ENCODE results near the gene FKBP11. TPM values are rescaled to one million over a fixed set of nuclear protein-coding genes. Genes with fewer than 3 reads are reported as not detected.

The FKBP11 gene
- total RNA-seq, 1 experiment from 2014 or later, result 18.5 TPM

GRCh38 chr12:48889679-48890078, 35.6 kb downstream of the FKBP11 start:
- H3K9me3 ChIP-seq (ENCODE audit: control insufficient read depth in 1 of 2, insufficient read depth in 1 of 2, low read depth in 1 of 2, low read length in 2 of 2), result no peaks in the 10 kb centered on the region
- no peak overlapping the region for H3K4me3 ChIP-seq (replicated peaks in 1 of 2; ENCODE audit: low read depth in 1 of 2, low read length in 2 of 2)
- TF ChIP-seq SIN3A (IDR thresholded peaks at IDR 0.05; ENCODE audit: low read depth) (no peak), POLR2AphosphoS5 (IDR thresholded peaks at IDR 0.05; ENCODE audit: low read depth, low read length) (no peak), JUND (IDR thresholded peaks at IDR 0.05) (no peak), SP1 (IDR thresholded peaks at IDR 0.05; ENCODE audit: low read depth) (no peak), ZNF274 (IDR thresholded peaks at IDR 0.05; ENCODE audit: low read depth, low read length) (no peak), ELF1 (IDR thresholded peaks at IDR 0.05; ENCODE audit: borderline replicate concordance, low read depth) (no peak), CTCF (IDR thresholded peaks at IDR 0.05 in 2 of 3, conservative IDR thresholded peaks at IDR 0.05 in 1 of 3; ENCODE audit: borderline replicate concordance in 1 of 3, insufficient read depth in 1 of 3, low read depth in 2 of 3, low read length in 2 of 3) (no peak), EZH2phosphoT487 (IDR thresholded peaks at IDR 0.05; ENCODE audit: borderline replicate concordance) (no peak), MAX (IDR thresholded peaks at IDR 0.05) (no peak), EZH2 (IDR thresholded peaks at IDR 0.05) (no peak), CEBPB (IDR thresholded peaks at IDR 0.05; ENCODE audit: low read depth) (no peak), EGR1 (IDR thresholded peaks at IDR 0.05; ENCODE audit: low read depth) (no peak), ZFX (IDR thresholded peaks at IDR 0.05) (no peak), CBX3 (IDR thresholded peaks at IDR 0.05; ENCODE audit: low read depth) (no peak)

More at GRCh38 chr12:48889679-48890078, 35.6 kb downstream of the FKBP11 start:
- ChIA-PET POLR2A (interaction anchor here (1.1 to 1.4 kb wide), 2 partner anchors 24 to 68 kb away, joined by 3 to 5 read pairs; partner anchors contain the start of genes ARF3 and RND1), CTCF (interaction anchor here (0.9 to 3.6 kb wide), 8 partner anchors 11 to 99 kb away, joined by 3 to 80 read pairs (median 6); partner anchors contain the start of gene DDX23), RAD21 (ENCODE audit: low non-redundant PET in 1 of 2, low total read pairs in 2 of 2, uncharacterized antibody in 2 of 2, unreplicated experiment in 2 of 2) (interaction anchor here (2.3 to 2.8 kb wide), 2 partner anchors 36 to 37 kb away, joined by 11 to 24 read pairs; partner anchors contain the start of gene DDX23 (in 1 of the 2))
- Histone ChIP-seq H3K9me2 (ENCODE audit: insufficient read depth) (no peaks in the 10 kb centered on the region), H4K20me1 (ENCODE audit: insufficient read depth) (no peaks in the 10 kb centered on the region), H3K36me3 (ENCODE audit: control insufficient read depth in 1 of 2, insufficient read depth in 2 of 2, low read length in 2 of 2) (no peaks in the 10 kb centered on the region), H3K9ac (ENCODE audit: low read length) (no peak overlapping the region), H3K79me2 (ENCODE audit: insufficient read depth, low read length) (no peaks in the 10 kb centered on the region), H3K4me2 (ENCODE audit: low read length) (no peak overlapping the region), H3K27me3 (ENCODE audit: insufficient read depth, low read length) (peaks cover 3% of the 10 kb centered on the region; the same call in 1 of the 2 replicates), H2AFZ (ENCODE audit: low read depth, low read length, poor library complexity, severe bottlenecking) (no peak overlapping the region), H3K4me1 (ENCODE audit: control insufficient read depth in 1 of 2, insufficient read depth in 2 of 2, low read length in 2 of 2) (peaks cover 0 to 12% of the 10 kb centered on the region in 2 experiments; a peak in 2 of 4 replicates), H3K27ac (ENCODE audit: low read depth, low read length) (no peak overlapping the region)
- intact Hi-C loops (cut with micrococcal nuclease), result loop anchor here (1.0 kb wide), 1 partner anchor 36 kb away; no protein-coding TSS in a partner anchor
- no peak for DNase-seq (ENCODE audit: low read depth, low spot score)
- ATAC-seq, result no peak
- no TSS peak for BruUV-seq (replicated peaks)
